H1 (cell line): Measurements from ENCODE around the gene EPB42. TPM values are rescaled to one million over a fixed set of nuclear protein-coding genes. Genes with fewer than 3 reads are reported as not detected.

ENCODE experiments used
- CTCF ChIA-PET: fragments of 300-600 bp; sonication (Branson Sonifier 250); formaldehyde crosslinking; loops from one replicate; lab custom pipeline; 2021; ENCODE audit not compliant: partially characterized antibody; lab: Charles Lee
- POLR2A ChIA-PET: fragments of 300-600 bp; sonication (Branson Sonifier 250); formaldehyde crosslinking; loops from one replicate; lab custom pipeline; 2021; ENCODE audit warnings: inconsistent platforms; ENCODE audit not compliant: partially characterized antibody; lab: Charles Lee
- DNase-seq, 2 experiments: peaks; one replicate each; pipeline versions ENCODE4 v3.0.0 to v3.0.0-alpha.2; 2010 to 2022; ENCODE audit warnings: low spot score in 2 of 2, low read depth in 1 of 2, mixed read lengths in 1 of 2
- FAIRE-seq: peaks from 2 replicates; lab custom pipeline; 2011; peaks lifted over from hg19 to GRCh38; lab: Jason Lieb, UNC
- H2AFZ ChIP-seq: 2 replicates; pipeline ENCODE4 v1.8.1; 2012; ENCODE audit warnings: low read length, inconsistent platforms
- H2AK5ac ChIP-seq: 2 replicates; pipeline ENCODE4 v1.6.1; 2013; ENCODE audit warnings: low read depth, low read length
- H2BK120ac ChIP-seq: replicated peaks from 2 replicates; pipeline ENCODE3; 2013; ENCODE audit warnings: low read depth, low read length, inconsistent platforms
- H2BK12ac ChIP-seq: 2 replicates; pipeline ENCODE4 v1.6.1; 2013; ENCODE audit warnings: low read depth, low read length
- H2BK15ac ChIP-seq: 2 replicates; pipeline ENCODE4 v1.6.1; 2013; ENCODE audit warnings: low read length
- H2BK20ac ChIP-seq: 2 replicates; pipeline ENCODE4 v1.6.1; 2013; ENCODE audit warnings: low read length
- H2BK5ac ChIP-seq: 2 replicates; pipeline ENCODE4 v1.6.1; 2013; ENCODE audit warnings: low read depth, low read length
- H3K14ac ChIP-seq: 2 replicates; pipeline ENCODE4 v1.6.1; 2013; ENCODE audit warnings: inconsistent platforms; ENCODE audit not compliant: insufficient read length
- H3K18ac ChIP-seq: 2 replicates; pipeline ENCODE4 v1.6.1; 2013; ENCODE audit warnings: low read length; ENCODE audit errors: extremely low read depth
- H3K23ac ChIP-seq: 2 replicates; pipeline ENCODE4 v1.6.1; 2013; ENCODE audit warnings: inconsistent platforms; ENCODE audit not compliant: insufficient read length
- H3K23me2 ChIP-seq: 2 replicates; pipeline ENCODE4 v1.6.1; 2013; ENCODE audit warnings: low read depth, low read length
- H3K27ac ChIP-seq: 2 replicates; pipeline ENCODE4 v1.6.1; 2011; ENCODE audit warnings: low read depth, low read length, inconsistent platforms
- H3K27me3 ChIP-seq, 4 experiments: replicated peaks in 1 of 4; 1 replicate in 1 of 4; 2 replicates in 3 of 4; pipeline versions ENCODE4 v1.6.1 to v1.8.1; 2011 to 2013; ENCODE audit warnings: low read length in 3 of 4, mild to moderate bottlenecking in 3 of 4, inconsistent platforms in 2 of 4, mixed read lengths in 2 of 4, moderate library complexity in 1 of 4; ENCODE audit not compliant: control insufficient read depth in 3 of 4, insufficient read depth in 3 of 4; ENCODE audit errors: extremely low read depth in 1 of 4
- H3K36me3 ChIP-seq, 4 experiments: 2 replicates each; pipeline versions ENCODE4 v1.6.1 to v1.8.1; 2011 to 2013; ENCODE audit warnings: mild to moderate bottlenecking in 4 of 4, low read length in 3 of 4, moderate library complexity in 2 of 4, control low read depth in 1 of 4, inconsistent platforms in 1 of 4; ENCODE audit not compliant: insufficient read depth in 4 of 4, control insufficient read depth in 2 of 4
- H3K4ac ChIP-seq: replicated peaks from 2 replicates; pipeline ENCODE3; 2013; ENCODE audit warnings: low read length, low read depth, mixed read lengths, inconsistent platforms; ENCODE audit not compliant: insufficient read length
- H3K4me1 ChIP-seq, 4 experiments: replicated peaks in 1 of 4; 1 replicate in 1 of 4; 2 replicates in 3 of 4; pipeline versions ENCODE4 v1.6.1 to v1.8.1; 2011 to 2013; ENCODE audit warnings: low read length in 3 of 4, inconsistent platforms in 2 of 4, mixed read lengths in 1 of 4; ENCODE audit not compliant: insufficient read depth in 4 of 4, control insufficient read depth in 3 of 4
- H3K4me2 ChIP-seq, 2 experiments: 2 replicates each; pipeline versions ENCODE4 v1.6.1 to v1.8.1; 2011 to 2013; ENCODE audit warnings: low read depth in 2 of 2, low read length in 2 of 2, control low read depth in 1 of 2, inconsistent platforms in 1 of 2, mild to moderate bottlenecking in 1 of 2; ENCODE audit not compliant: insufficient read depth in 1 of 2
- H3K4me3 ChIP-seq, 4 experiments: fragments of 200-600, 300-600 bp in 1 of 4; sonication (generic), shearing (Covaris generic), sonication (Bioruptor Twin) in 1 of 4; 2 replicates each; pipeline versions ENCODE4 v1.5.1 to v1.8.1; 2011 to 2016; ENCODE audit warnings: low read length in 4 of 4, low read depth in 3 of 4, control low read depth in 2 of 4, inconsistent platforms in 2 of 4, mild to moderate bottlenecking in 2 of 4, mixed read lengths in 1 of 4, moderate library complexity in 1 of 4; ENCODE audit not compliant: insufficient read depth in 2 of 4; ENCODE audit errors: extremely low read depth in 1 of 4
- H3K56ac ChIP-seq: replicated peaks from 2 replicates; pipeline ENCODE3; 2013; ENCODE audit warnings: low read depth, mild to moderate bottlenecking, mixed read lengths, low read length, inconsistent platforms; ENCODE audit not compliant: insufficient read length
- H3K79me1 ChIP-seq: 2 replicates; pipeline ENCODE4 v1.6.1; 2013; ENCODE audit warnings: low read depth, low read length, control low read depth
- H3K79me2 ChIP-seq, 2 experiments: 2 replicates each; pipeline versions ENCODE4 v1.6.1 to v1.8.1; 2012 to 2013; ENCODE audit warnings: low read length in 2 of 2, mild to moderate bottlenecking in 2 of 2, inconsistent platforms in 1 of 2; ENCODE audit not compliant: insufficient read depth in 2 of 2, control insufficient read depth in 1 of 2
- H3K9ac ChIP-seq, 4 experiments: replicated peaks in 1 of 4; 1 replicate in 1 of 4; 2 replicates in 3 of 4; pipeline versions ENCODE4 v1.6.1 to v1.8.1; 2011 to 2013; ENCODE audit warnings: low read depth in 3 of 4, low read length in 3 of 4, control low read depth in 2 of 4, mild to moderate bottlenecking in 2 of 4, moderate library complexity in 2 of 4, inconsistent platforms in 1 of 4; ENCODE audit errors: extremely low read depth in 1 of 4
- H3K9me3 ChIP-seq, 2 experiments: 2 replicates each; pipeline versions ENCODE4 v1.6.1 to v1.8.1; 2012 to 2013; ENCODE audit warnings: mild to moderate bottlenecking in 2 of 2, moderate library complexity in 2 of 2, control low read depth in 1 of 2, inconsistent platforms in 1 of 2, low read depth in 1 of 2, low read length in 1 of 2, mixed read lengths in 1 of 2; ENCODE audit not compliant: insufficient read depth in 2 of 2
- H4K20me1 ChIP-seq, 2 experiments: replicated peaks in 1 of 2; 2 replicates each; pipeline versions ENCODE3 to v1.8.1; 2011 to 2013; ENCODE audit warnings: inconsistent platforms in 2 of 2, low read length in 2 of 2, mild to moderate bottlenecking in 1 of 2; ENCODE audit not compliant: insufficient read depth in 2 of 2, control insufficient read depth in 1 of 2
- H4K5ac ChIP-seq: 2 replicates; pipeline ENCODE4 v1.6.1; 2013; ENCODE audit warnings: low read length, low read depth, mixed read lengths, inconsistent platforms; ENCODE audit not compliant: insufficient read length
- H4K8ac ChIP-seq: 2 replicates; pipeline ENCODE4 v1.8.0; 2013; ENCODE audit warnings: mild to moderate bottlenecking, moderate library complexity, low read length, inconsistent platforms; ENCODE audit not compliant: insufficient read depth; ENCODE audit errors: extremely low read depth
- H4K91ac ChIP-seq: replicated peaks from 2 replicates; pipeline ENCODE3; 2013; ENCODE audit warnings: low read length, mixed read lengths, inconsistent platforms; ENCODE audit not compliant: insufficient read length
- EGR1 ChIP-seq: IDR thresholded peaks from 2 replicates; pipeline ENCODE4 v1.6.1; 2011; ENCODE audit warnings: low read depth, low read length, borderline replicate concordance
- FOSL1 ChIP-seq: IDR thresholded peaks from 2 replicates; pipeline ENCODE4 v1.6.1; 2011; ENCODE audit warnings: mild to moderate bottlenecking, low read depth, low read length, moderate library complexity; ENCODE audit not compliant: insufficient read depth
- KDM4A ChIP-seq: IDR thresholded peaks from one replicate; pipeline ENCODE4 v1.7.1; 2012; ENCODE audit warnings: low read depth, mild to moderate bottlenecking, moderate library complexity, low read length, inconsistent platforms; ENCODE audit not compliant: severe bottlenecking
- RFX5 ChIP-seq: IDR thresholded peaks from 2 replicates; pipeline ENCODE4 v1.6.1; 2011; ENCODE audit warnings: low read depth, low read length, improper control_type of control experiment, borderline replicate concordance
- WGBS, 2 experiments: shearing (Covaris generic) in 1 of 2; methylation state at CpG; one replicate each; pipeline versions ENCODE4 v1.1.6 to v1.1.7; 2013 to 2015; ENCODE audit warnings: low lambda C conversion rate in 2 of 2, mixed read lengths in 2 of 2, inconsistent platforms in 1 of 2, low coverage in 1 of 2, missing lambda C conversion rate in 1 of 2; ENCODE audit not compliant: insufficient replicate concordance in 2 of 2, insufficient coverage in 1 of 2, insufficient read length in 1 of 2; ENCODE audit errors: extremely low coverage in 1 of 2, missing lambda C conversion rate in 1 of 2; 5-methylcytosine and 5-hydroxymethylcytosine counted together
- polyA plus RNA-seq, 7 experiments: library from polyadenylated mRNA; depleted of rRNA in 3 of 7; stranded (reverse) in 5 of 7; unstranded in 2 of 7; fragments of >200 nt in 5 of 7; fragments of 200-250 nt in 2 of 7; gene quantifications; 1 replicate in 5 of 7; 2 replicates in 1 of 7; 4 replicates in 1 of 7; pipeline versions ENCODE4 v1.2.1 to v1.2.3, GENCODE V29; 2011 to 2013; ENCODE audit warnings: missing spikeins in 2 of 7, mixed read lengths in 2 of 7
- total RNA-seq: library from RNA; stranded (reverse); fragmentation: NEBNext Ultra II Directional; extraction: Animal tissue kit (Norgen Biotek cat#: 25700); gene quantifications from 2 replicates; pipeline ENCODE4 v1.2.1, GENCODE V29; 2021

EPB42 gene
- total and polyA plus RNA-seq, 2 of the 8 experiments (the other 6 are each of a cell fraction or from before 2014, with no cell fraction given) = not detected

DNA sequence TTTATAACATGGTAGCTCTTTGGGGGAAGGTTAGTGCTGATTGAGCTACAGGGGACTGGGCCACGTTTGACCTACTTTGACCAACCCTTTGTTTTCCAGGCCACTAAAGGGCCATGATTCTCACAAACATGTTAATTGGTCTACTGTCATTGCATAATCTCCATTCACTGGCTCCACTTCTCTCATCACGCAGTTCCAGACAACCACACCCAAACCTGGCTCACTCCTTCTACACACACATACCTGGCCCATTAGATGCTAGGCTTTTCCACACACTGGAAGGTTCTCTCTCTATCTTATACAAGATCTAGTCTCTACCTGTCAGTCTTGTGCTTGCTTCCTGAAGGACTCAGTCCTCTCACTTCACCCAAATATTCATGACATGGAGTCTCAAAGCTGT is 30.0 kb upstream of the EPB42 start:
- Histone ChIP-seq H2BK5ac (no peak overlapping the region), H2BK120ac (no peak overlapping the region), H4K91ac (no peak overlapping the region), H3K23ac (no peak overlapping the region), H2BK20ac (no peak overlapping the region), H2BK12ac (no peak overlapping the region), H4K20me1 (no peaks in the 10 kb centered on the region), H3K9me3 (no peaks in the 10 kb centered on the region), H4K5ac (no peak overlapping the region), H3K23me2 (no peaks in the 10 kb centered on the region; the same call in 1 of the 2 replicates), H3K4me1 (no peaks in the 10 kb centered on the region), H2BK15ac (no peak overlapping the region), H3K79me1 (no peaks in the 10 kb centered on the region), H3K27me3 (no peaks in the 10 kb centered on the region), H3K14ac (no peak overlapping the region), H2AFZ (0 out of 2 replicates have a peak overlapping the region, but pooled peaks have one; percentile 20), H3K36me3 (no peaks in the 10 kb centered on the region), H3K18ac (no peak overlapping the region), H3K9ac (no peak overlapping the region), H3K79me2 (no peaks in the 10 kb centered on the region), H3K4me2 (no peak overlapping the region), H3K56ac (no peak overlapping the region), H2AK5ac (no peak overlapping the region), H4K8ac (no peak overlapping the region), H3K27ac (no peak overlapping the region), H3K4me3 (no peak overlapping the region), H3K4ac (no peak overlapping the region)
- ChIA-PET POLR2A (no interaction called here), CTCF (interaction anchor here (0.7 to 3.7 kb wide), 7 partner anchors 12 to 46 kb away, joined by 3 to 17 read pairs (median 6); partner anchors contain the start of gene TGM5)
- no peak for TF ChIP-seq FOSL1
- no peak for TF ChIP-seq KDM4A
- TF ChIP-seq EGR1 = no peak
- TF ChIP-seq RFX5 = no peak
- DNase-seq (no peak), FAIRE-seq (no peak)
- 88% methylated on average over 2 of the region's 2 CpGs; no CpG with 5 or more reads in 1 of the 2 experiments for WGBS, 2 experiments
